NCI-H82 (cell line): ENCODE data around the gene RAB24.
A peak's percentile ranks its signal among the peaks of the same experiment; 100 is the strongest.
"Not testable (repeated sequence)": the region's sequence is repeated elsewhere in the genome, so short reads cannot be mapped to it uniquely, and the experiment has no call there.

Source experiments
- DNase-seq: peaks from one replicate; lab custom pipeline; 2025; lab: John Stamatoyannopoulos, UW

RAB24 gene

DNA sequence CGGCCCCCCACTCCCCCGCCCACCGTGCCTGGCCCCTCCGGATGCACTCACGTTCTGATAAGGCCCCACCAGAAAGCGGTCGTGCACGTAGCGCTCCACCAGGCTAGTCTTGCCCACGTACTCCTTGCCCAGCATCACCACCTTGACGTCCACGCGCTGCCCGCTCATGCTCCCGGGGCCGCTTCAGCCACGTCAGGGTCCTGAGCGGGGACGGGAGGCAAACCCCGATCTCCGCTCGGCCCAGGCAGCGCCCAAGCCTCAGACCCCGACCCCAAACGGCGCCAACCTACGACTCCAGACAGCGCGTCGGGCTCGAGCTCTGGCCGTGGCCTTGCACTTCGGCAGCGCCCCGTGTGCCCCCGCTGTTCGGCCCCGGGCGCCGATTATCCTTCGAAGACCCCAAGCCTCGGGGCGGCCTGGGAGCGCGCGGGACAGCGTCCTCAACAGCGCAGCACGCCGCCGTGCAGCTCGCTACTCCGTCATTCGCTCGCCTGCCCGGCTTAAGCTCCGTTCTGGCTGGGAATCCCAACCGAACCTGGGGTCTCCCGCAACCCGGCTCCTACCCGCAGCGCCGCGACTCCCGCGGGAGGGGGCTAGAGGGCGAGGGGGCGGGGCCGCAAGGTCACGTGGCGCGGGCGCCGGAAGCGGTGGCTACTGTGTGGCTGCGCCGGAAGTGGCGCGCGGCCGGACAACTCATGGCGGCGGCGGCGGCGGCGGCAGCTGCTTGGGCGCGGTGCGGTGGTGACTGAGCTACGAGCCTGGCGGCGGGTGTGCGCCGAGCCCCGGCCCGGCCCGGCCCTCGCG, at the start of gene RAB24, which contains the start of gene PRELID1:
RAB24 (minus strand) TSS at position 599 of the 804 bp plus-strand sequence; CDS start at position 168, 431 bp downstream.
PRELID1 (plus strand) TSS at position 679 of the 804 bp plus-strand sequence. CDS start 187 bp downstream, outside the sequence.
- peak; percentile 88 for DNase-seq

DNA sequence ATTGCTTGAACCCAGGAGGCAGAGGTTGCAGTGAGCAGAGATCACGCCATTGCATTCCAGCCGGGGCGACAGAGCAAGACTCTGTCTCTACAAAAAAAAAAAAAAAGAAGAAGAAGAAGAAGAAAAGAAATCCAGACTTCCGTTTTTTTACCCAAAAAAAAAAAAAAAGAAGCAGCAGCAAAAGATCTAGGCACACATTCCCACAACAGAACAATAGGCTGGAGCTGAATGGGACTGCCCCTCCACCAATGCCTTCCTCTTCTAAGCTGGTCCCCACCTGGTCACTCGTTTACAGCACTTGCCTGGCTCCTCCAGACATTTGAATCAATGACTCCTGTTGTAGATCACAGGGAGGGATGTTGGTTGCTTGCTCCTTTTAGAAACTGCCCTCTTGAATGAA, 49.6 kb upstream of the RAB24 start:
- no peak for DNase-seq

DNA sequence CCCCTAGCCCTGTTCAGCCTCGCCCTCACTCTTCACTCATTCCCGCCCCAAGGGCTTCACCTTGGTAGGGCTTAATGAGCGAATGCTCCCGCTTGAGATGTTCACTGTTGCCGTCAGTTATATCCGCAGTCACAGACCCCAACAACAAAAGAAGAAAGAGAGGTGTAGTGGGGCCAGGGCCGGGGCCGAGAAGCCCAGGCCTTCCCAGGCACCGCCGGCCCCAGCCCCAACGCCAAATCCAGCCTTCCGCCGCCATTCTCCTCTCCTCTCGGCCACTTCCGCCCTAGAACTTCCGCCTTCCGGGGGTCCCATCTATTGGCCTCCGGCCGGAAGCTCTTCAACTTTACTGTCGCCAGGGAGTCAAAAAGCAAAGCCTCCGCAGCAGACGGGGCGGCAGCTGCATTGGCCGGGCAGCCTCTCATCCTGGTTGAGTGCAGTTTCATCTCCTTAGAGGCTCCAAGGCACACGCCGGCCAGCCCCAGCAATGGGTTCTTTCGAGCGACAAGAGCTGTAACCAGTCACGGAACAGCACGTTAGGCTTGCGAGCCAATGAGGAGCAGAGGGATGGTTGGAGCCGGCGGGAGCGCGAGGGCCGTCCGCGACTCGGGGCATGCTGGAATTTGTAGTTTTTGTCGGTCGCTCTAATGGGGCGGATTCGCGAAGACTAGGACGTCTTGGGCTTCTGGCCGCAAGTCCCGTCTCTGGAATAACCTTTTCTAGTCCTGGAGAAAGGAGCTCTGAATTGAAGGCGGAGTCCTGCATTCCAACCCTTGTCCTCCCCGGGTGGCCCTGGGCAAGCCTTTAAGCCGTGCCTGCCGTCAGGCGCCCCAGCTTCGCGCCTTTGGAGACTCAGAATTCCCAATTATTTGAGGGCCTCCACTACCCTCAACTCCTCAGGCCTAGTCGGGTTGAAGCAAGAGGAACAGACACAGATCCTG, 48.1 kb upstream of the RAB24 start, which contains the start of gene LMAN2:
LMAN2 (minus strand) TSS at position 277 of the 938 bp plus-strand sequence; CDS start at position 256, 21 bp downstream.
- DNase-seq = peak; percentile 97

DNA sequence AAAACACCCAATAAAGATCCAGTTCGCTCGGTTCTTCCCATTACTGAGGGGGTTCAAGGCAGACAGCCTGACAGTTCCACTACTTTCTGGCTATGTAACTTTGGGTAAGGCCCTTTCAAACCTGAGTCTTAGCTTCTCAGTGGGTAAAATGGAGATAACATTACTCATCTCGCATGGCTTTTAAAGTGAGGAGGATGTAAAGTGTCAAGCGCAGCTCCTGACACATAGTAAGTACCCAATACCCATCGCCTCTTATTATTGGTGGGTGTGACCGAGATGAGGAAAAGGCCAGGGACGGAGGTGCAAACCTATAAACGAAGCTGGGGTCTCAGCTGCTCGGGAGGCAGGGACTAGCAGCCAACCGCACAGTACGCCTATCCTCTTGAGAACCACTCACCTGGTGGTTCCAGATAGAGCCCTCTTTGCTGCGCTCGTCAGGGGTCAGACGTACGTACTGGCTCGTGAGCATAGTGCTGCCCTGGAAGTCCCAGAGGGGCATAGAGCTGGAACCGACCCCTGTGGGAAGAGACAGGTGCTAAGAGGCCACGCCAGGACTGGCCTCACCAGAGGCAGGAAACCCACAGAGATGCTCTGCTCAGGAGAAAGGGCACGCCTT, 47.4 kb upstream of the RAB24 start:
- no peak for DNase-seq

DNA sequence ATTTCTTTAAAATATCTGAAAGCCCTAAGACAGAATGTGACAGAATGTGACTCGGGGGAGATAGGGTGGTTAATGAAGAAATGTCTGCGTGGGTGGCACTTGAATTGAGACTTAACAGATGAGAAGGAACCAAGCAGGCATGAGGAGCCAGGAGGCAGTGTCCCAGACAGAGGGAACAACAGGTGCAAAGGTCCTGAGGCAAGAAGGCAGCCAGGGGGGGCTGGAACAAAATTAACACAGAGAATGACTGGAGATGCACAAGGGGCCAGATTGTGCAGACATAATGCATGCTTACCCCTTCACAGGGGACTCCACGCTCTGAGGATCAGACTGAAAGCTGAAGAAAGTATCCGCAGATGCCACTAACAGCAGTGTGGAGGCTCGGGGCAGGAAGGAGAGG, 46.2 kb upstream of the RAB24 start:
- no peak for DNase-seq

DNA sequence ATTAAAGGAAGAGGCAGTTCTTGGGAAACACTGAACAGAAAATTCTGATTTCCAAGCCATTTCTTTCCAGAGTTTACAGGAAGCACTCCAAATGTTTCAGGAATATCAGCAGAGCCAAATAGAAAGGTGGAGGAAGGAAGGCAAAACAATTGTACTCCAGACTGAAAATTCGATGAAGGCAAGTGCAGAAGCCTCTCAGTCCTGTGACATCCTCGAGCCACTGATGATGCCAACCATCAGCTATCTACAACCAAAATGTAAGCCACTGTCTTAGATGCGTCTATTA, 45.8 kb upstream of the RAB24 start:
- DNase-seq = no peak

DNA sequence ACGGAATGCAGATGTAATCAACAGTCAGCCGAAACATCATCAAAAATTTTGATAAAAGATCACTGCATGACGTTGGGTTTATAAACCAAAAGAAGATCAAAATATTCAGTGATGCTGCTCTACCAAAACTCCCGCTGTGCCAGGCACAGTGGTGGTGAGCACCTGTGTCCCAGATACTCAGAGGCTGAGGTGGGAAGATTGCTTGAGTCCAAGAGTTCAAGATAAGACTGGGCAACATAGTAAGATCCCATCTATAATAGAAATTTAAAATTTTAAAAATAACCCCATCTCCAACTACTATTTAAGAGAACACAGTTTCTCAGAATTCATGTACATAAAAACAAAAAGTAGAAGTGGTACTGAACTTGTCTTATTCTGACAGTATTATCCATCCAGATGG, 44.2 kb upstream of the RAB24 start:
- DNase-seq = no peak

DNA sequence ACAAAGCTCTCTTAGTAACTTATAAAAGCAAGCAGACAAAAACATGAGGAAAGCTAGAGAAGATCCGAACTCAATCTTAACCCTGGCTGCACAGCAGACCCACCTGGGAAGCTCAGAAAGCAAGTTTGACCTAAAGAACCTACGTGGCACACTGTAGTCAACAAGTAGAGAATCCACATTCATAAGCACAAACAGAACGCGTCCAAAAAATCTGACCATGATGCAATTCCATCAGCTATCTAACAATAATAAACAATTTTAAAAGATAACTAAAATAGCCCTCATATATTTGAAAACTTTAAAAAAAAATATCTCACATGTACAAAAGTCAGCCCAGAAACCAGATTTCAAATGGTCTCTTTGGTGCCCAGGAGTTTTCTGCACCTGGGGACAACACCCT, 43.3 kb upstream of the RAB24 start:
- DNase-seq = no peak

DNA sequence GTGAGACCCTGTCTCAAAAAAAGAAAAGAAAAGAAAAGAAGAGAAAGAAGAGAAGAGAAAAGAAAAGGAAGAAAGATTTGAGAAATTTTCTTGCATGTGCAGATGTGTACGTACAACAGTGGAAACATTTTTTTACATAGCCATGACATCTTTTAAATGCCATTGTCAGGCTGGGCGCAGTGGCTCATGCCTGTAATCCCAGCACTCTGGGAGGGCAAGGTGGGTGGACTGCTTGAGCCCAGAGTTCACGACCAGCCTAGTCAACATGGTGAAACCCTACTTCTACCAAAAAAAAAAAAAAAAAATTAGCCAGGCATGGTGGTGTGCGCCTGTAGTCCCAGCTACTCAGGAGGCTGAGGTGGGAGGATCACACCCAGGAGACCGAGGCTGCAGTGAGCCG, 41.4 kb upstream of the RAB24 start:
- no peak for DNase-seq

DNA sequence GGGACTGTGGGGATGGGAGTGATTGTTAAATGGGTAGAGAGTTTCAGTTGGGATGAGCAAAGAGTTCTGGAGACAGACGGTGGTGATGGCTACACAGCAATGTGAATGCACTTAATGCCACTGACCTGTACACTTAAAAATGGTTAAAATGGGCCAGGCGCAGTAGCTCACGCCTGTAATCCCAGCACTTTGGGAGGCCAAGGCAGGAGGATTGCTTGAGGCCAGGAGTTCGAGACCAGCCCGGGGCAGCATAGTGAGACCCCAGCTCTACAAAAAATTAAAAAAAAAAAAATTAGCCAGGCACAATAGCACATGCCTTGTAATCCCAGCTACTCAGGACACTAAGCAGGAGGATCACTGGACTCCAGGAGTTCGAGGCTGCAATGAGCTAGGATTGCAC, 40.3 kb upstream of the RAB24 start:
- DNase-seq = no peak

DNA sequence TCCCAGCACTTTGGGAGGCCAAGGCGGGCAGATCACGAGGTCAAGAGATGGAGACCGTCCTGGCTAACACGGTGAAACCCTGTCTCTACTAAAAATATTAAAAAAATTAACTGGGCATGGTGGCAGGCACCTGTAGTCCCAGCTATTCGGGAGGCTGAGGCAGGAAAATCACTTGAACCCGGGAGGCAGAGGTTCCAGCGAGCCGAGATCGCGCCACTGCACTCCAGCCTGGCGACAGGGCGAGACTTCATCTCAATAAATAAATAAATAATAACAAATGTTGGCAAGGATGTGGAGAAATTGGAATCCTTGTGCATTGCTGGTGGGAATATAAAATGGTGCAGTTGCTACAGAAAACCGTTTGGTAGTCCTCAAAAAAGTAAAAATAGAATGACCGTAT, 39.5 kb upstream of the RAB24 start:
- not testable (repeated sequence) for DNase-seq

DNA sequence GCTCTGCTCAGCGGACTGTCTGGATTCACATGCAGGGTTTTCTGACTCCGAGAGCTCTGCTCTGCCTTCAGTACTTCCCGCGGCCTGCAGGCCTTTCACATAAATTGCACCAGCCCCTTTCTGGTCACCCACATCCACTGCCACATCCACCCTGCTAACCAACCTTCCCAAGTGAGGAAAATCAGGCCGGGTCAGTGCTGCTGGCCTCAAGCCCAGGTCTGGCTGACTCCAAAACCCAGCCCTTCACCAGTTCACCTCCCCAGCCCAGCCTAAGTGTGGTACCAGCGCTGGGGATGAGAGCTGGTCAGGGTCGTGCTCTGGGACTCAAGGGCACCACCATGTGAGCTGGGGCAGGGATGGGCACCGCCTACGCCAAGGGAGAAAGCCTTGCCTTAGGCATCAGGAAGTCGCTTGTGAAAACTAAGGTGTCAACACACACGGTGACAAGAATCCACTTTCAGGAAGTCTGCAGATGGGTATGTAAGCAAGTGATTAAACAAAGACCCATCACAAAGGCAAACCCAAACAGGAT, 35.7 kb upstream of the RAB24 start:
- DNase-seq = no peak

DNA sequence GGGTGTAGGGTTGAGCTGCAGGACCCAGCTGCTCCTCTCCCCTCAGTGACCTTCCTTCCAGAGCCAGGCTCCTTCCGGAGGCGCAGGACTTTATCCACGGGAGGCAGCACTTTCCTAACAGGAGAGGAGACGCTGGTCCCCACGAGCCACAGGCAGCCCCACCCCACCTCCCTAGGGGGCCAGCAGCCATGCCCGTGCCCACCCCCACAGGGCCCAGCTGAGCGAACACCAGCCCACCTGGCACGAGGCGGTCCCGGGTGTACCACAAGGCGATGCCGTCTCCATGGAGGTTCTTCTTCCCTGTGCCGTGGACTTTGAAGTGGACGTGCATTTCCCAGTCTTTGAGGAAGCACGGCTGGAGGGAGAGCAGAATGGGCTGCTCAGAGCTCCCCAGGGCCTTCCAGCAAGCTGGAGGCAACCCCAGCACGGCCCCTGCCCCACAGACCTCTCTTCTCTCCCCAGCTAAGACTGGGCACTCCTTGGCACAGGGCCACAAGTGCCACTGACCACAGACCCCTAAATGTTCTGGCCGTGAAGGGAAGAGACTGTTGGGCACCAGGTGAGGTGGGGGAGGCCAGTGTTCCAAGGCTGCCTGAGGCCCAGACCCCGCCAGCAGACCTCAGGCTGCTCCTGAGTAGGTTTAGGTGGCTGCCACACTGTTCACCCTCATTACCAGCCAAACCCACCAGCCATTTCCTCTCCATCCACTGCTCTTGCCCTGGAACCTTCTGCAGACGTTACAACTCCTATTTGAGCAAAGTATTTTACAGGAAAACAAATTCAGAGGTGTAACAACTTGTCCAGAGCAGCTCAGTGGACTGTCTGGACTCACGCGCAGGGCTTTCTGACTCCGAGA, 35.0 kb upstream of the RAB24 start:
- DNase-seq = no peak

DNA sequence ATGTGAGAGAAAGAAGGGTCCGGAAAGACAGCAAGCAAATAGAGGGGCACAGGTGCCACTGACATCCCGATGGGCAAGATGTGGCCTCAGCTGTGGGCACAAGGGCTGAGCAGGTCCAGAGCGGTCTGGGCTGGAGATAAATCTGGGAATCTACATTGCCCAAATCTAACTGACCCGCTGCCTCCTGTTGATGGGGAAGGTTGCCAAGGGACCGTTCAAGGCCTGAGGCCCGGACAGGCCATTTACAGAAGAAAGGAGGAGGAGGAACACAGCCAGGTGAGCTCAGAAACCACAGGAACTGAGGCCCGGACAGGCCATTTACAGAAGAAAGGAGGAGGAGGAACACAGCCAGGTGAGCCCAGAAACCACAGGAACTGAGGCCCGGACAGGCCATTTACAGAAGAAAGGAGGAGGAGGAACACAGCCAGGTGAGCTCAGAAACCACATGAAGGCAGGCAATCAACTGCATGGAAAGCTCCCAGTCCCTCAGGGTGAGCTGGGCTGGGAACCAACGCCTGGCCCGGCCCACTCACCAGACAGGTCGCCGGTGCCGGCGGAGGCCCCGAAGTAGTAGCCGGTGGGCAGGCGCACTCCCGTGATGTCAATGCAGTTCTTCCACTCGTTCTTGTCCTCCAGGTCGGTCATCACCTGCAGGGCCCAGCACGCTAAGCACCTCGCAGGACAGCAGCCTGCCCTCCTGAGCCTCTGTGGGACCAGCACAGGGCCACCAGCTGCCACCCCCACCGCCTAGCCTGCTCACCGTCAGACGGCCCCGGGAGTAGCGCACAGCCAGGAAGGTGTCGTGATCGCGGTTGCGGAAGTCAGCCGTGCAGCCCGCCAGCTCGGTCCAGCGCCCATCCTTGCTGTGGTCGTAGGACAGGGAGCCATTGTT, 33.3 kb upstream of the RAB24 start:
- no peak for DNase-seq

DNA sequence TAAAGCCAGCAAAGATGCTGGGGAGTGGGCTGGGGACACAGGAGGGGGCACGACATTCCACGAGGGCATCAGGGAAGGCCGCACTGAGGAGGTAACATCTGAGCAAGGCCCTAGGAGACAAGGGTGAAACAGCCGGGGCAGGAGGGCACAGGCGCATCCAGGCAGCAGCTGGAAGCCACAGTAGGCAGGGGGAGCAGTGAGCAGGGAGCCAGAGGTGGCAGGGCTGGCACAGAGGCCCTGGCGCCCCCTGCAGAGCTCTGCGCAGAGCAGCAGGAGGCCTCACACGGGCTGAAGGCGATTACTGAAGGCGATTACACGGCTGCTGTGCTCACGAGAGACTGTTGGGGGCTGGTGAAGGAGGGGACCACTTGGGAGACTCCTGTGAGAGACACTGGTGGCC, 32.6 kb upstream of the RAB24 start:
- peak; percentile 46 for DNase-seq

DNA sequence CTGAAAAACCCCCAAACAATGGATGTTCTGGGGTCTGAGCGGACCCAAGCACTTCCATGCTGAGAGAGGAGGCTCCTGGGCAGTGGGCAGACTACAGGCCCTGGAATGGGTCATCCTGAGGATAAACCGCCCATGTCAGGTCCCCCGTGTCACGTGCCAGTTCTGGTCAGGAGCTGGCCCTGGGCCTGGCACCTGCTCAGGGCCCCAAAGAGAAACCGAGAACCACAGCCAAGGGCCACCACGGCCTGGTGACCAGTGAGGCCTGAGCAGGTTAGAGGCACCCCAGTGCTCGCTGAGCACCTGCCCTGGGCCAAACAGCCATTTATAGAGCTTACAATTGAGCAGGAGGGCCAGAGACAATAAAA, 32.2 kb upstream of the RAB24 start:
- DNase-seq = no peak

DNA sequence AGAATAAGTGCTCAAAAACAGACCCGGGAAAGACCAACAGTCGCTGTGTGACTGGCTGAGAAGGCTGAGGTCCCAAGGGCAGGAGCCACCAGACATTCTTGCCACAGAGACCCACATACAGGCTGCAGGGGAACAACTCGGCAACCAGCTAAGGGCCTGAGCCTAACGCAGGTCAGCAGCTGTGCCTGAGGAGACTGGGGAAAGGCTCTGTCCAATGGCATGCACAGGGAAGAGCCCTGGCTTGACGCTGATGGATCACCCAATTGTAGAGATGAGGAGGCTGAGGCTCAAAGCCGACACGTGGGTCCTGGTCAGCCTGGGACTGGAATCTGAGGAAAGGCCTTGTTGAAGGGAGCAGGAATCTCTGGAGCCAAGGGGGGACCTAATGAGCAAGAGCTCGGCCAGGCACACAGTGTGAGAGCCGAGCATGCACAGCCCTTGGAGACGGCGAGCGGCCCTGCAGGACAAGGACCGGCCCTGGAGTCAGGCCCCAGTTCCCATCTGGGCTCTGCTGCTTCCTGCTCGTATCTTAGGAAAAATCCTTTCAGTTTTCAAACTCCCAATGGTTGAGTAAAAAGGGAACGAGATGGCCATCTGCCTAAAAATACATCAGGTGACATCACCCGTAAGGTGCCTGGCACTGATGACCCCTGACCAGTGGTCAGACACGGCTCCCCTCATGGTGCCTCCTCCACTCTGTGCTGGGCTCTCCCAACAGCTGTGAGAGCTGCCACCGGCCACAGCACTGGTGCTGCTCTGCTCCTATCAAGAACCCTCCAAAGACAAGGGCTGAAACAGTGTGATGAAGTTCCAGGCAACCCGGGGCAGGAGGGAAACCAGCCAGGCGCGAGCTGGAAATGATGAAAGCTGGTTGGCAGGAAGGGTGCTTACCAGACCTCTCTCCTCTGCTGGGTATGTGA, 31.5 kb upstream of the RAB24 start:
- DNase-seq = no peak

DNA sequence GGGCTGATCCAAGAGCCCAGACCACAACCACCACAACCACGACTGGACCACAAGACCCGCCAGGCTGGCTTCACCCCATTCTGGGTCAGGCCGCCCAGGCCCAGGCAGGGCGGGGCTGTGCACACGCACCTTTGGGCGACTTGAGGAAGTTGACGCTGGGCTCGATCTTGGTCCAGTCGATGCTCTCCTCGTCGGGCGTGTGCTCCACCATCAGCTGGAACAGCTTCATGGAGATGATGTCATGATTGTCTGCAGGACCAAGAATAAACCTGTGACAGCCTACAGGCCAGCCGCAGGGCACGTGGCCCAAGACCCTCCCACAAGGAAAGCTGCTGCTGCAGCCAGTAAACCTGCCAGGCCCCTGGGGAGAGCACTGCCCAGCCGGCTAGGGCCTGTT, 30.6 kb upstream of the RAB24 start:
- DNase-seq = no peak

DNA sequence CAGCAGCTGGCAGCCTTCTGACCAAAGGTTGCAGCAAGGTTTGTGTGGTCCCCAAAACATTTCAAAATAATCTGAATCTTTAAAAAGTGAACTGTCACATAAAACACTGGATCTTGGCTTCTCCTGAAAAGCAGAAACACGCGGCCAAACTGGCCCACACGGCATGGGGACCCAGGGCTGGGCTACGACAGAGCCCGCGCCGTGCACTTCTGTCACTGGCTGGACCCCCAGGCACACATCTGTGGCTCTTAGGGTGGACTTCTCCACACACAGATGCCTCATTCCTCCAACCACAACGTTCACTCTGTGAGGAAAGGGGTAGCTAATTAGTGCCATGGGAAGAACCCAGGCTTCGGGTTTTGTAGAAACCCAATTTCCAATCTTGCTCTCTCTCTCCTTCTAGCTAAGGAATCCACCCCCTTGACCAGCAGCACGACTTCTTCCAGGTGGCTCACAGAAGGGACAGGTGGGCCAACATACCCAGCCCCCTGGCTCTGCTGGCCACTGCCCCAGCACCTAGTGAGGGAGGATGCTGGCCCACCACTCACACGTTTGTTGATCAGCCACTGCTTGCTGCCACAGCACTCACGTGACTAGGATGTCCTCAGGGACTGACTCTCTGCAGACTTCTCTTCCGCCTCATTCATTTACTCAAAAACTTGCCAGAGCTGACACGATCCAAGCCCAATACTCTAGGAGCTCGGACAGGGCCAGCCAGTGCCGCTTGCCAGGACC, 30.1 kb upstream of the RAB24 start:
- no peak for DNase-seq
